CD14-positive monocyte (primary cell): ENCODE results near the gene UGT1A5. TPM values are rescaled to one million over a fixed set of nuclear protein-coding genes. Genes with fewer than 3 reads are reported as not detected.

ENCODE experiments used
- DNase-seq, 3 donors: peaks; one replicate each; pipeline ENCODE4 v3.0.0-alpha.2; 2011 to 2022
- H2AFZ ChIP-seq: 2 replicates; pipeline ENCODE4 v1.6.0; 2012; ENCODE audit warnings: mild to moderate bottlenecking, low read depth, low read length, inconsistent platforms; ENCODE audit not compliant: insufficient read depth, poor library complexity, severe bottlenecking
- H3K27ac ChIP-seq, 2 donors: 1 replicate in 1 of 2; 2 replicates in 1 of 2; pipeline ENCODE4 v1.5.1; 2012 to 2013; ENCODE audit warnings: low read length in 2 of 2, control low read depth in 1 of 2, inconsistent platforms in 1 of 2, low read depth in 1 of 2, mild to moderate bottlenecking in 1 of 2
- H3K27me3 ChIP-seq, 2 donors: one replicate each; pipeline versions ENCODE4 v1.6.0 to v1.6.1; 2011 to 2013; ENCODE audit warnings: low read length in 2 of 2; ENCODE audit not compliant: control insufficient read depth in 2 of 2, insufficient read depth in 2 of 2
- H3K36me3 ChIP-seq, 2 donors: replicated peaks in 1 of 2; 1 replicate in 1 of 2; 2 replicates in 1 of 2; pipeline versions ENCODE4 v1.5.1 to v1.6.1; 2012 to 2013; ENCODE audit warnings: low read length in 2 of 2, control low read depth in 1 of 2, inconsistent platforms in 1 of 2, mild to moderate bottlenecking in 1 of 2; ENCODE audit not compliant: insufficient read depth in 2 of 2, control insufficient read depth in 1 of 2
- H3K4me1 ChIP-seq, 2 donors: 1 replicate in 1 of 2; 2 replicates in 1 of 2; pipeline versions ENCODE4 v1.5.1 to v1.6.1; 2012 to 2013; ENCODE audit warnings: low read length in 2 of 2, control low read depth in 1 of 2, inconsistent platforms in 1 of 2, mild to moderate bottlenecking in 1 of 2, moderate library complexity in 1 of 2; ENCODE audit not compliant: insufficient read depth in 2 of 2, control insufficient read depth in 1 of 2
- H3K4me2 ChIP-seq: replicated peaks from 2 replicates; pipeline ENCODE3; 2012; ENCODE audit warnings: low read length, moderate library complexity, mild to moderate bottlenecking; ENCODE audit not compliant: poor library complexity, severe bottlenecking; ENCODE audit errors: extremely low read depth
- H3K4me3 ChIP-seq, 3 experiments: fragments of 200-600 bp in 1 of 3; sonication (generic) in 1 of 3; replicated peaks in 1 of 3; 1 replicate in 2 of 3; 2 replicates in 1 of 3; pipeline ENCODE4 v1.5.1; 2011 to 2013; ENCODE audit warnings: low read length in 3 of 3, mild to moderate bottlenecking in 3 of 3, control low read depth in 2 of 3, low read depth in 2 of 3, inconsistent platforms in 1 of 3, moderate library complexity in 1 of 3
- H3K79me2 ChIP-seq: 2 replicates; pipeline ENCODE4 v1.6.0; 2012; ENCODE audit warnings: mild to moderate bottlenecking, control low read depth, inconsistent platforms, low read length, moderate library complexity; ENCODE audit not compliant: insufficient read depth
- H3K9ac ChIP-seq: 2 replicates; pipeline ENCODE4 v1.6.0; 2017; ENCODE audit warnings: low read length, mild to moderate bottlenecking; ENCODE audit not compliant: insufficient read depth, poor library complexity, severe bottlenecking
- H3K9me3 ChIP-seq, 2 donors: replicated peaks in 1 of 2; 1 replicate in 1 of 2; 2 replicates in 1 of 2; pipeline versions ENCODE4 v1.5.1 to v1.6.1; 2012 to 2013; ENCODE audit warnings: low read length in 2 of 2, control low read depth in 1 of 2; ENCODE audit not compliant: control insufficient read depth in 1 of 2, insufficient read depth in 1 of 2
- H4K20me1 ChIP-seq: 2 replicates; pipeline ENCODE4 v1.6.0; 2012; ENCODE audit warnings: mild to moderate bottlenecking, low read length, control low read depth, moderate library complexity; ENCODE audit not compliant: insufficient read depth
- H3K27ac Mint-ChIP-seq, 7 donors: one replicate each; pipeline ENCODE4 v1.8.0; 2020; ENCODE audit warnings: mild to moderate bottlenecking in 7 of 7, mixed read lengths in 7 of 7, moderate library complexity in 6 of 7, inconsistent platforms in 2 of 7
- H3K27me3 Mint-ChIP-seq, 3 donors: one replicate each; pipeline ENCODE4 v1.8.0; 2021 to 2022; ENCODE audit warnings: low read depth in 3 of 3, mild to moderate bottlenecking in 3 of 3, mixed read lengths in 3 of 3, moderate library complexity in 3 of 3, inconsistent platforms in 1 of 3
- H3K36me3 Mint-ChIP-seq, 2 donors: one replicate each; pipeline ENCODE4 v1.8.0; 2020; ENCODE audit warnings: mixed read lengths in 2 of 2, inconsistent platforms in 1 of 2, mild to moderate bottlenecking in 1 of 2
- H3K4me1 Mint-ChIP-seq: one replicate; pipeline ENCODE4 v1.8.0; 2020; ENCODE audit warnings: mild to moderate bottlenecking, mixed read lengths
- H3K4me3 Mint-ChIP-seq, 2 donors: one replicate each; pipeline ENCODE4 v1.8.0; 2020; ENCODE audit warnings: mild to moderate bottlenecking in 2 of 2, mixed read lengths in 2 of 2, moderate library complexity in 1 of 2
- H3K9me3 Mint-ChIP-seq, 7 donors: one replicate each; pipeline ENCODE4 v1.8.0; 2020 to 2022; ENCODE audit warnings: mixed read lengths in 7 of 7, mild to moderate bottlenecking in 6 of 7, moderate library complexity in 6 of 7, inconsistent platforms in 2 of 7
- WGBS: methylation state at CpG from one replicate; pipeline ENCODE4 v1.1.5; 2013; ENCODE audit warnings: missing lambda C conversion rate; ENCODE audit not compliant: insufficient coverage; 5-methylcytosine and 5-hydroxymethylcytosine counted together
- intact Hi-C, 2 donors: fragments of 100-400 bp; cut with micrococcal nuclease; formaldehyde crosslinking; loops; one replicate each; pipeline versions ENCODE4 v1.15.0 to v1.15.1; 2023
- polyA plus RNA-seq, 3 donors: library from polyadenylated mRNA; depleted of rRNA in 1 of 3; unstranded in 2 of 3; stranded (reverse) in 1 of 3; fragments of 300-500 nt in 2 of 3; fragments of >200 nt in 1 of 3; fragmentation: Illumina TruSeq in 2 of 3; gene quantifications; 1 replicate in 2 of 3; 2 replicates in 1 of 3; pipeline ENCODE4 v1.2.3, GENCODE V29; 2012 to 2021
- TF ChIP-seq, protein P1 (sequence below): fragments of 200-600 bp; IDR thresholded peaks from one replicate; pipeline ENCODE4 v1.8.0; 2022; ENCODE audit warnings: antibody characterized with exemption, mild to moderate bottlenecking

The UGT1A5 gene
- polyA plus RNA-seq, 3 donors = not detected

DNA sequence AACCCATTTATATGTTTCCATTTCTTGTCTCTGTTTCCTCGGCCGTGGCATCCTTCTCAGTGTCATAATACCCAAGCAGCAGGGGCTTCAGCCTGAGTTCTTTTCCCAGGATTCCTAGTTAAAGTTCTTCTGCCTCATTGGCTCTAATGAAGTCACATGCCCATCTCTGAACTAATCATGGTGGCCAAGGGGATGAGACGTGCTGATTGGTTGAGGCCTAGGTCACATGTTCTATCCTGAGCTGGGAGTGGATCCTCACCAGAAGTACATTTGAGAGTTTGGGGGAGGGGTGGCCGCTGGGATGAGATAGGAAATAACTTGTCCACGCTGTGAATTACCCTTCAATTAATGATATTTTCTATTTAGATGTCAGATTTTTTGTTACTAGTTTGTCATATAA, 3.8 kb upstream of the UGT1A5 start:
- Mint-ChIP-seq H3K4me1 (no peaks in the 10 kb centered on the region), H3K36me3 (no peaks in the 10 kb centered on the region)

DNA sequence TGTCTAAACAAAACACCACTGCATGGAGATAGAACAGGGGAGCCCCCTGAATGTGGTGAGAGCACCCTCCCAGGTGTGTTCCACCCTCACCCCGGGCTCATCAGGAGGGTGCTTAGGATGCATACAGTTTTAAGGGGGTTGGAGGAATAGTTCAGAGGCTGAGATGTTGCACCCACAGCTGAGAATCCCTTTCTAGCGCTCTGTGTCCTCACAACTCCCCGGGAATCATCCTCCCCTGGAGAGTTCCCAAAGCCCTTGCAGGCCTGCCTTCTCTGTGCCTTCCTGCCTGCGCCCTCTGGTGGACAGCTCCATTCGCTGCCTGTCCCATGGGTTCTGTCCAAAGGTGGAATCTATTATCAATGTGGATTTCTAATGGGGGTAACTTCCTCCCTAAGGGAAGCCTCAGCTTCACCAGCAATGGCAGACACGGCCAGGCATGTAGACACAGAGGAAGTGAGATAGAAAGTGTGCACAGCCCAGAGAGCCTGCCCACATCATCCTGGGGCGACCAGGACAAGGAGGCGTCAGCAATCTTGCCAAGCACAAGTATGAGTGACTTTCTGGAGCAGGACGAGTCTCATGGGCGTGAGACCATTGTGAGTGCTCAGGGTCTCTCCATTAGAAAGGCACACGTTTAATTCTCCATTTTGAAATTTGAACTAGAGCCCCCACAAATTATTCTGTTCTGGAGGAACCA, 1.2 kb upstream of the UGT1A5 start:
- H3K27me3 ChIP-seq = no peaks in the 10 kb centered on the region
- H3K27ac ChIP-seq = no peak overlapping the region
- DNase-seq = peak; percentile 8 to 34 (median 13)
- Mint-ChIP-seq H3K4me3 (no peak overlapping the region), H3K4me1 (no peaks in the 10 kb centered on the region), H3K36me3 (no peaks in the 10 kb centered on the region), H3K9me3 (peaks cover 0 to 2% (median 0%) of the 10 kb centered on the region in 7 donors), H3K27me3 (peaks cover 4 to 7% (median 6%) of the 10 kb centered on the region in 3 donors), H3K27ac (no peak overlapping the region)
- WGBS = 66% methylated on average over 6 of the region's 11 CpGs
- H3K79me2 ChIP-seq = no peaks in the 10 kb centered on the region
- H3K4me3 ChIP-seq = no peak overlapping the region
- no peak overlapping the region for H3K4me2 ChIP-seq
- no peak overlapping the region for H2AFZ ChIP-seq
- no peaks in the 10 kb centered on the region for H3K36me3 ChIP-seq
- no peaks in the 10 kb centered on the region for H4K20me1 ChIP-seq
- TF ChIP-seq, protein P1, sequence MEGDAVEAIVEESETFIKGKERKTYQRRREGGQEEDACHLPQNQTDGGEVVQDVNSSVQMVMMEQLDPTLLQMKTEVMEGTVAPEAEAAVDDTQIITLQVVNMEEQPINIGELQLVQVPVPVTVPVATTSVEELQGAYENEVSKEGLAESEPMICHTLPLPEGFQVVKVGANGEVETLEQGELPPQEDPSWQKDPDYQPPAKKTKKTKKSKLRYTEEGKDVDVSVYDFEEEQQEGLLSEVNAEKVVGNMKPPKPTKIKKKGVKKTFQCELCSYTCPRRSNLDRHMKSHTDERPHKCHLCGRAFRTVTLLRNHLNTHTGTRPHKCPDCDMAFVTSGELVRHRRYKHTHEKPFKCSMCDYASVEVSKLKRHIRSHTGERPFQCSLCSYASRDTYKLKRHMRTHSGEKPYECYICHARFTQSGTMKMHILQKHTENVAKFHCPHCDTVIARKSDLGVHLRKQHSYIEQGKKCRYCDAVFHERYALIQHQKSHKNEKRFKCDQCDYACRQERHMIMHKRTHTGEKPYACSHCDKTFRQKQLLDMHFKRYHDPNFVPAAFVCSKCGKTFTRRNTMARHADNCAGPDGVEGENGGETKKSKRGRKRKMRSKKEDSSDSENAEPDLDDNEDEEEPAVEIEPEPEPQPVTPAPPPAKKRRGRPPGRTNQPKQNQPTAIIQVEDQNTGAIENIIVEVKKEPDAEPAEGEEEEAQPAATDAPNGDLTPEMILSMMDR = peak; percentile 91
- H3K9ac ChIP-seq = no peak overlapping the region
- no peaks in the 10 kb centered on the region for H3K4me1 ChIP-seq
- intact Hi-C loops = no loop called here
- no peaks in the 10 kb centered on the region for H3K9me3 ChIP-seq

More for the DNA sequence above, 3.8 kb upstream of the UGT1A5 start:
- TF ChIP-seq, protein P1 = no peak
- H3K4me1 ChIP-seq = no peaks in the 10 kb centered on the region
- H3K27me3 ChIP-seq = no peaks in the 10 kb centered on the region
- H3K36me3 ChIP-seq = no peaks in the 10 kb centered on the region
- Mint-ChIP-seq H3K27me3 (peaks cover 3 to 5% (median 4%) of the 10 kb centered on the region in 3 donors), H3K4me3 (no peak overlapping the region), H3K9me3 (peaks cover 0 to 2% (median 0%) of the 10 kb centered on the region in 7 donors), H3K27ac (no peak overlapping the region)
- H2AFZ ChIP-seq = no peak overlapping the region
- no peaks in the 10 kb centered on the region for H4K20me1 ChIP-seq
- H3K9ac ChIP-seq = no peak overlapping the region
- H3K9me3 ChIP-seq = no peaks in the 10 kb centered on the region
- WGBS = 100% methylated on average over 2 of the region's 5 CpGs
- H3K27ac ChIP-seq = no peak overlapping the region
- no peaks in the 10 kb centered on the region for H3K79me2 ChIP-seq
- H3K4me2 ChIP-seq = no peak overlapping the region
- no peak overlapping the region for H3K4me3 ChIP-seq
- no peak for DNase-seq
- intact Hi-C loops = no loop called here
